H1 (cell line): ENCODE results near the gene IGLON5.

Experiments
- CBX5 ChIP-seq: fragments of 300-800, 300-1000 bp; sonication (generic); IDR thresholded peaks from 2 replicates; pipeline ENCODE4 v1.7.1; 2016; ENCODE audit warnings: antibody characterized with exemption, low read length, low read depth
- EGR1 ChIP-seq: IDR thresholded peaks from 2 replicates; pipeline ENCODE4 v1.6.1; 2011; ENCODE audit warnings: low read depth, low read length, borderline replicate concordance
- EP300 ChIP-seq, 2 experiments: IDR thresholded peaks; 1 replicate in 1 of 2; 2 replicates in 1 of 2; pipeline ENCODE4 v1.6.1; 2011 to 2012; ENCODE audit warnings: low read depth in 2 of 2, low read length in 2 of 2, mild to moderate bottlenecking in 2 of 2, borderline replicate concordance in 1 of 2, inconsistent platforms in 1 of 2, moderate library complexity in 1 of 2
- TF ChIP-seq, protein P1 (sequence below), 3 experiments: IDR thresholded peaks; 1 replicate in 2 of 3; 2 replicates in 1 of 3; pipeline versions ENCODE4 v1.5.1 to v1.6.1; 2011; ENCODE audit warnings: low read length in 3 of 3, mild to moderate bottlenecking in 3 of 3, inconsistent platforms in 2 of 3, low read depth in 1 of 3, moderate library complexity in 1 of 3; ENCODE audit not compliant: insufficient read depth in 1 of 3; ENCODE audit errors: control extremely low read depth in 1 of 3

GRCh38 chr19:51321799-51322198, 10.4 kb downstream of the IGLON5 start:
- TF ChIP-seq EP300 (IDR thresholded peaks at IDR 0.05; ENCODE audit: borderline replicate concordance in 1 of 2, low read depth in 2 of 2, low read length in 2 of 2) (no peak), CBX5 (no peak), EGR1 (no peak)
- TF ChIP-seq, protein P1, sequence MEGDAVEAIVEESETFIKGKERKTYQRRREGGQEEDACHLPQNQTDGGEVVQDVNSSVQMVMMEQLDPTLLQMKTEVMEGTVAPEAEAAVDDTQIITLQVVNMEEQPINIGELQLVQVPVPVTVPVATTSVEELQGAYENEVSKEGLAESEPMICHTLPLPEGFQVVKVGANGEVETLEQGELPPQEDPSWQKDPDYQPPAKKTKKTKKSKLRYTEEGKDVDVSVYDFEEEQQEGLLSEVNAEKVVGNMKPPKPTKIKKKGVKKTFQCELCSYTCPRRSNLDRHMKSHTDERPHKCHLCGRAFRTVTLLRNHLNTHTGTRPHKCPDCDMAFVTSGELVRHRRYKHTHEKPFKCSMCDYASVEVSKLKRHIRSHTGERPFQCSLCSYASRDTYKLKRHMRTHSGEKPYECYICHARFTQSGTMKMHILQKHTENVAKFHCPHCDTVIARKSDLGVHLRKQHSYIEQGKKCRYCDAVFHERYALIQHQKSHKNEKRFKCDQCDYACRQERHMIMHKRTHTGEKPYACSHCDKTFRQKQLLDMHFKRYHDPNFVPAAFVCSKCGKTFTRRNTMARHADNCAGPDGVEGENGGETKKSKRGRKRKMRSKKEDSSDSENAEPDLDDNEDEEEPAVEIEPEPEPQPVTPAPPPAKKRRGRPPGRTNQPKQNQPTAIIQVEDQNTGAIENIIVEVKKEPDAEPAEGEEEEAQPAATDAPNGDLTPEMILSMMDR (IDR thresholded peaks at IDR 0.05; ENCODE audit: control extremely low read depth in 1 of 3, insufficient read depth in 1 of 3, low read depth in 1 of 3, low read length in 3 of 3), result no peak
